Panc1 (cell line): ENCODE data around the gene CTTNBP2. TPM values are rescaled to one million over a fixed set of nuclear protein-coding genes. Genes with fewer than 3 reads are reported as not detected.

Source experiments
- ATAC-seq: fragments of 200-7000 bp; cut with Tn5 transposase; 2 replicates; pipeline ENCODE4 v1.9.1; 2020; ENCODE audit warnings: mild to moderate bottlenecking, moderate library complexity
- BruUV-seq: library from RNA; stranded (reverse); fragments of 400-500 nt; replicated peaks from 2 replicates; lab custom pipeline; 2021; lab: Mats Ljungman, UMichigan
- CTCF ChIA-PET: fragments of 300-600 bp; sonication (Branson Sonifier 250); formaldehyde crosslinking; loops from one replicate; lab custom pipeline; 2022; ENCODE audit warnings: antibody characterized with exemption; lab: Charles Lee
- POLR2A ChIA-PET: fragments of 300-600 bp; sonication (Branson Sonifier 250); formaldehyde crosslinking; loops from one replicate; lab custom pipeline; 2022; ENCODE audit warnings: antibody characterized with exemption; lab: Charles Lee
- DNase-seq: peaks from one replicate; pipeline ENCODE4 v3.0.0-alpha.2; 2010; ENCODE audit warnings: low read depth, low spot score
- H3K27ac ChIP-seq: 2 replicates; pipeline ENCODE4 v1.5.1; 2011; ENCODE audit warnings: mild to moderate bottlenecking, low read length, inconsistent platforms
- H3K27me3 ChIP-seq: fragments of 200-500 bp; sonication (Bioruptor generic); 2 replicates; pipeline ENCODE4 v1.6.0; 2014; ENCODE audit warnings: low read length, inconsistent platforms; ENCODE audit not compliant: control insufficient read depth, insufficient read depth
- H3K36me3 ChIP-seq: fragments of 200-500 bp; sonication (Bioruptor generic); 2 replicates; pipeline ENCODE4 v1.5.1; 2014; ENCODE audit warnings: inconsistent platforms, mild to moderate bottlenecking, low read length, moderate library complexity; ENCODE audit not compliant: control insufficient read depth, insufficient read depth
- H3K4me1 ChIP-seq: 2 replicates; pipeline ENCODE4 v1.5.1; 2011; ENCODE audit warnings: inconsistent platforms, mild to moderate bottlenecking, low read length, moderate library complexity; ENCODE audit not compliant: control insufficient read depth, insufficient read depth
- H3K4me3 ChIP-seq, 2 experiments: 2 replicates each; pipeline ENCODE4 v1.5.1; 2011 to 2012; ENCODE audit warnings: low read depth in 2 of 2, low read length in 2 of 2, mild to moderate bottlenecking in 2 of 2, inconsistent platforms in 1 of 2, moderate library complexity in 1 of 2
- H3K9me3 ChIP-seq: fragments of 200-500 bp; sonication (Bioruptor generic); 2 replicates; pipeline ENCODE4 v1.5.1; 2014; ENCODE audit warnings: low read depth, mild to moderate bottlenecking, inconsistent platforms, low read length, moderate library complexity; ENCODE audit not compliant: control insufficient read depth, insufficient read depth
- POLR2AphosphoS5 ChIP-seq: IDR thresholded peaks from 2 replicates; pipeline ENCODE4 v1.6.1; 2012; ENCODE audit warnings: mild to moderate bottlenecking, low read depth, low read length, moderate library complexity
- SIN3A ChIP-seq: IDR thresholded peaks from 2 replicates; pipeline ENCODE4 v1.6.1; 2012; ENCODE audit warnings: low read depth, mild to moderate bottlenecking, low read length, moderate library complexity, borderline replicate concordance; ENCODE audit not compliant: insufficient read depth
- TCF7L2 ChIP-seq: IDR thresholded peaks from 2 replicates; pipeline ENCODE4 v1.6.1; 2011; ENCODE audit warnings: mild to moderate bottlenecking, low read depth, low read length, inconsistent platforms
- in situ Hi-C: cut with HindIII; loops from 2 replicates; pipeline ENCODE4 v1.10.0; 2016; ENCODE audit warnings: low sequenced_read_pairs, low pct_unique_long_range_greater_than_20kb
- intact Hi-C: fragments of 100-400 bp; cut with micrococcal nuclease; formaldehyde crosslinking; loops from one replicate; pipeline ENCODE4 v1.10.0; 2022; ENCODE audit not compliant: unreplicated experiment
- total RNA-seq: library from RNA; stranded (reverse); gene quantifications from one replicate; pipeline ENCODE4 v1.2.1, GENCODE V29; 2021; ENCODE audit not compliant: unreplicated experiment
- TF ChIP-seq, protein P1 (sequence below), 2 experiments: IDR thresholded peaks; 2 replicates each; pipeline ENCODE4 v1.6.1; 2011 to 2012; ENCODE audit warnings: low read depth in 2 of 2, control low read depth in 1 of 2, low read length in 1 of 2, mild to moderate bottlenecking in 1 of 2, moderate library complexity in 1 of 2; ENCODE audit not compliant: insufficient read depth in 1 of 2
- TF ChIP-seq, protein P2 (sequence below): fragments of 450-650 bp; IDR thresholded peaks from 2 replicates; pipeline ENCODE4 v1.5.1; 2017; ENCODE audit warnings: mild to moderate bottlenecking

Gene CTTNBP2
- total RNA-seq, 1 experiment from 2014 or later, result 1.0 TPM

DNA sequence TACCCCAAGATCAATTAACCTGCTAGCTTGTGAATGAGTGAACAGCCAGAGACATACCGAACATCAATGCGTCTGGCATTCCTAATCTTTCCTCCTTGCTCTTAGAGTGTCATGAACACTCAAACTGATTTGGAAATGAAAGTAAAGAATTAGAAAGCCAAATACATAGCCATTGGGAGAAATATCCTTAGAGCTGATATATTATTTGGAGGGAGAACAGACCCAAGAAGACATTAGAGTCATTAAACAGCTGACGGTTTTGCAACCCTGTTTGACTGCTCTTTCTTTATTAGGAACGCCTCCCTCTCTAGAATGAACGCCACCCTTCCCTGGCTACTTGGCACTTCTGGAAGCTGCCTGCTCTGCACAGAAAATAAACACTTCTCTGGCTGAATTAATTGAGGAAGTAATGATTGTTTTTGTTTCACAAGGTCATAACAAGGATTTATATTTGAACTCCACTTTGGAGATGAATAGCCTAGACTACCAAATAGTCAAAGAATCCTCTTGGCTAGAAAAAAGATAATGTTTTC is 42.8 kb downstream of the CTTNBP2 start:
- in situ Hi-C loops (no loop called here), intact Hi-C loops (no loop called here)
- TF ChIP-seq TCF7L2 (no peak), POLR2AphosphoS5 (no peak), SIN3A (no peak)
- TF ChIP-seq, protein P1, sequence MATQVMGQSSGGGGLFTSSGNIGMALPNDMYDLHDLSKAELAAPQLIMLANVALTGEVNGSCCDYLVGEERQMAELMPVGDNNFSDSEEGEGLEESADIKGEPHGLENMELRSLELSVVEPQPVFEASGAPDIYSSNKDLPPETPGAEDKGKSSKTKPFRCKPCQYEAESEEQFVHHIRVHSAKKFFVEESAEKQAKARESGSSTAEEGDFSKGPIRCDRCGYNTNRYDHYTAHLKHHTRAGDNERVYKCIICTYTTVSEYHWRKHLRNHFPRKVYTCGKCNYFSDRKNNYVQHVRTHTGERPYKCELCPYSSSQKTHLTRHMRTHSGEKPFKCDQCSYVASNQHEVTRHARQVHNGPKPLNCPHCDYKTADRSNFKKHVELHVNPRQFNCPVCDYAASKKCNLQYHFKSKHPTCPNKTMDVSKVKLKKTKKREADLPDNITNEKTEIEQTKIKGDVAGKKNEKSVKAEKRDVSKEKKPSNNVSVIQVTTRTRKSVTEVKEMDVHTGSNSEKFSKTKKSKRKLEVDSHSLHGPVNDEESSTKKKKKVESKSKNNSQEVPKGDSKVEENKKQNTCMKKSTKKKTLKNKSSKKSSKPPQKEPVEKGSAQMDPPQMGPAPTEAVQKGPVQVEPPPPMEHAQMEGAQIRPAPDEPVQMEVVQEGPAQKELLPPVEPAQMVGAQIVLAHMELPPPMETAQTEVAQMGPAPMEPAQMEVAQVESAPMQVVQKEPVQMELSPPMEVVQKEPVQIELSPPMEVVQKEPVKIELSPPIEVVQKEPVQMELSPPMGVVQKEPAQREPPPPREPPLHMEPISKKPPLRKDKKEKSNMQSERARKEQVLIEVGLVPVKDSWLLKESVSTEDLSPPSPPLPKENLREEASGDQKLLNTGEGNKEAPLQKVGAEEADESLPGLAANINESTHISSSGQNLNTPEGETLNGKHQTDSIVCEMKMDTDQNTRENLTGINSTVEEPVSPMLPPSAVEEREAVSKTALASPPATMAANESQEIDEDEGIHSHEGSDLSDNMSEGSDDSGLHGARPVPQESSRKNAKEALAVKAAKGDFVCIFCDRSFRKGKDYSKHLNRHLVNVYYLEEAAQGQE (IDR thresholded peaks at IDR 0.05; ENCODE audit: insufficient read depth in 1 of 2, low read depth in 2 of 2, low read length in 1 of 2), result no peak
- TF ChIP-seq, protein P2, sequence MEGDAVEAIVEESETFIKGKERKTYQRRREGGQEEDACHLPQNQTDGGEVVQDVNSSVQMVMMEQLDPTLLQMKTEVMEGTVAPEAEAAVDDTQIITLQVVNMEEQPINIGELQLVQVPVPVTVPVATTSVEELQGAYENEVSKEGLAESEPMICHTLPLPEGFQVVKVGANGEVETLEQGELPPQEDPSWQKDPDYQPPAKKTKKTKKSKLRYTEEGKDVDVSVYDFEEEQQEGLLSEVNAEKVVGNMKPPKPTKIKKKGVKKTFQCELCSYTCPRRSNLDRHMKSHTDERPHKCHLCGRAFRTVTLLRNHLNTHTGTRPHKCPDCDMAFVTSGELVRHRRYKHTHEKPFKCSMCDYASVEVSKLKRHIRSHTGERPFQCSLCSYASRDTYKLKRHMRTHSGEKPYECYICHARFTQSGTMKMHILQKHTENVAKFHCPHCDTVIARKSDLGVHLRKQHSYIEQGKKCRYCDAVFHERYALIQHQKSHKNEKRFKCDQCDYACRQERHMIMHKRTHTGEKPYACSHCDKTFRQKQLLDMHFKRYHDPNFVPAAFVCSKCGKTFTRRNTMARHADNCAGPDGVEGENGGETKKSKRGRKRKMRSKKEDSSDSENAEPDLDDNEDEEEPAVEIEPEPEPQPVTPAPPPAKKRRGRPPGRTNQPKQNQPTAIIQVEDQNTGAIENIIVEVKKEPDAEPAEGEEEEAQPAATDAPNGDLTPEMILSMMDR, result no peak
- Histone ChIP-seq H3K4me1 (peaks cover 27% of the 10 kb centered on the region), H3K27ac (no peak overlapping the region), H3K36me3 (no peaks in the 10 kb centered on the region), H3K9me3 (no peaks in the 10 kb centered on the region), H3K27me3 (no peaks in the 10 kb centered on the region), H3K4me3 (no peak overlapping the region)
- ChIA-PET POLR2A (no interaction called here), CTCF (no interaction called here)
- no TSS peak for BruUV-seq
- no peak for DNase-seq
- ATAC-seq, result no peak

DNA sequence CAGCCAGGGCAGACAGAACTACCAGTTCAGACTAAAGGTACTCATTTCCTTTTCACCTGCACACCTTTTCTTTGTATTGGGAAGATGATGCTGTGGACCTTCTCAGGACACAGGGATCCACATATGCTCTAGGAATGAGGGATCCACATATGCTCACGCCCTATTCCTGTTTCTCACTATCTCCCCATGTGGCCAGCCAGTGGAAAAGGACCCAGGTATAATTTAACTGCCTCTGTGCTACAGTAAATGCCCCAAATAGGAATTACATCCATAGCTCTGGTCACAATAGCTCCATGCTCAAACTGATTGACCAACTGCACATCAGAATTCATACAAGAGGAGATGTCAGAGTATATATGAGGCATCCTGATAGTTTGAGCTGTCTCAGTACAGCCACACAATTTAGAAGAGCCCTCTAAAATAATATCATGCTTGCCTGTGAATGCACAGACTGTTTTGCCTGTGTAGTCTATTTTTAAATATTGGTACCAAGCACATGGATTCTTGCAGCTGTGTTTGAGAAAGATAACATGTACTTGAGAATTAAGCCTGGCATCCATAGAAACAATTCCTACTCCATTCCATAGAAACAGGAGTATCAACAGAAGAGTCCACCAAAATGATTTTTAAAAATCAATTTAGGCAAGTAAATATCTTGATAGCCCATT is 43.7 kb downstream of the CTTNBP2 start:
- H3K27me3 ChIP-seq, result no peaks in the 10 kb centered on the region
- no peak for TF ChIP-seq TCF7L2
- TF ChIP-seq SIN3A, result no peak
- TF ChIP-seq, protein P1 (IDR thresholded peaks at IDR 0.05; ENCODE audit: insufficient read depth in 1 of 2, low read depth in 2 of 2, low read length in 1 of 2), result no peak
- intact Hi-C loops (no loop called here), in situ Hi-C loops (no loop called here)
- peak overlapping the region; percentile 73 for H3K27ac ChIP-seq
- no peak for DNase-seq
- ATAC-seq, result no peak
- ChIA-PET CTCF (no interaction called here), POLR2A (interaction anchor here (0.5 kb wide), 1 partner anchor 12 kb away, joined by 3 read pairs; no protein-coding TSS in a partner anchor)
- no peaks in the 10 kb centered on the region for H3K9me3 ChIP-seq
- H3K4me3 ChIP-seq, result no peak overlapping the region
- peaks cover 27% of the 10 kb centered on the region for H3K4me1 ChIP-seq
- BruUV-seq, result no TSS peak
- no peaks in the 10 kb centered on the region for H3K36me3 ChIP-seq
